ENCODE data around the gene PJVK. TPM values are rescaled to one million over a fixed set of nuclear protein-coding genes. Genes with fewer than 3 reads are reported as not detected.
"Not testable (repeated sequence)": the region's sequence is repeated elsewhere in the genome, so short reads cannot be mapped to it uniquely, and the experiment has no call there.

Gene PJVK, protein sequence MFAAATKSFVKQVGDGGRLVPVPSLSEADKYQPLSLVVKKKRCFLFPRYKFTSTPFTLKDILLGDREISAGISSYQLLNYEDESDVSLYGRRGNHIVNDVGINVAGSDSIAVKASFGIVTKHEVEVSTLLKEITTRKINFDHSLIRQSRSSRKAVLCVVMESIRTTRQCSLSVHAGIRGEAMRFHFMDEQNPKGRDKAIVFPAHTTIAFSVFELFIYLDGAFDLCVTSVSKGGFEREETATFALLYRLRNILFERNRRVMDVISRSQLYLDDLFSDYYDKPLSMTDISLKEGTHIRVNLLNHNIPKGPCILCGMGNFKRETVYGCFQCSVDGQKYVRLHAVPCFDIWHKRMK
- total RNA-seq (2012; rRNA removed), result 0.25 and 0.87 TPM in 2 replicates

GRCh38 chr2:178450774-178451525 is at the start of gene PJVK, which contains the start of gene PRKRA:
Gene PJVK (plus strand): TSS chr2:178451378. CDS start chr2:178453410, 2,032 bp downstream.
Gene PRKRA (minus strand): TSS chr2:178451175. CDS start chr2:178451030, 145 bp downstream.
- H3K4me3 ChIP-seq (ENCODE audit: low read length), result peak within 1 kb of the TSS; percentile 97
- H3K9ac ChIP-seq (ENCODE audit: low read depth, low read length), result peak within 1 kb of the TSS; percentile 95
- no peaks in the 10 kb centered on the region for H3K27me3 ChIP-seq (ENCODE audit: control insufficient read depth, insufficient read depth, low read length)
- H3K9me3 ChIP-seq (replicated peaks; ENCODE audit: low read length), result no peaks in the 10 kb centered on the region
- peaks cover 25% of the 10 kb centered on the region for H3K36me3 ChIP-seq (ENCODE audit: insufficient read depth, low read length)
- H3K4me2 ChIP-seq (ENCODE audit: low read length), result peak within 1 kb of the TSS; percentile 87
- peaks cover 18% of the 10 kb centered on the region for H3K4me1 ChIP-seq (ENCODE audit: control insufficient read depth, insufficient read depth, low read length)

GRCh38 chr2:178401994-178402437 is 49.2 kb upstream of the PJVK start:
- no peak overlapping the region for H3K4me3 ChIP-seq (ENCODE audit: low read length)
- H3K9me3 ChIP-seq (replicated peaks; ENCODE audit: low read length), result no peaks in the 10 kb centered on the region
- no peaks in the 10 kb centered on the region for H3K27me3 ChIP-seq (ENCODE audit: control insufficient read depth, insufficient read depth, low read length)
- peaks cover 18% of the 10 kb centered on the region for H3K4me1 ChIP-seq (ENCODE audit: control insufficient read depth, insufficient read depth, low read length)
- no peak overlapping the region for H3K9ac ChIP-seq (ENCODE audit: low read depth, low read length)
- no peaks in the 10 kb centered on the region for H3K36me3 ChIP-seq (ENCODE audit: insufficient read depth, low read length)
- H3K4me2 ChIP-seq (ENCODE audit: low read length), result no peak overlapping the region

DNA sequence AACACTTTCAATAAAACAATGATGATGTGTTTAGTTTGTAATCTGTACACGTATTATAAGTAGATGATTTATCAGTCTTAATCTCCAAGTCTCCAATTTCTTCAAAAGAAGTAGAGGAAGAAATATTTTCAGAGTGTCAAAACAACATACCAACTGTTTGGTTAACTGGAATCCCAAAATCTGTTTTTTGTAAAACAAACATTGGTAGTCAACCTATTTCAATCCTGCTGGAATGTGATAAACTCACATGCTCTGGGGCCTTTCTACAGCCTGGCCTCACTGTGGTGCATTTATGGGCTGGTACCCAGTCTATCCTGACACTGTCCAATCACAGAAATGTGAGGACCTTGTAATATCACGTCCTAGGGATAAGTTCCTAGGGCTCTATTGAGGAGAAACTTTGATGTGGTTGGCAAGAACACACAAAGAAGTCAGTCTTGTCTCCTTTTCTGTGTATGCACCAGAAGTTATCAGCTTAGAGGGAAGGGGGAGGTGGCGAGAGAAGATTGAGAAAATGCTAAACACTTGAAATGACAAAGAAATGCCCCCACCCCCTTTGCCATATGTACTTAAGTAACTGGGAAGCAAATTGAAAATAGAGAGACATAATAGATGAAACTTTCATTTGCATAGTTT is 47.4 kb upstream of the PJVK start:
- Histone ChIP-seq H3K4me3 (ENCODE audit: low read length) (peak overlapping the region; percentile 8), H3K9ac (ENCODE audit: low read depth, low read length) (peak overlapping the region; percentile 44), H3K4me1 (ENCODE audit: control insufficient read depth, insufficient read depth, low read length) (peaks cover 18% of the 10 kb centered on the region), H3K9me3 (replicated peaks; ENCODE audit: low read length) (no peaks in the 10 kb centered on the region), H3K27me3 (ENCODE audit: control insufficient read depth, insufficient read depth, low read length) (no peaks in the 10 kb centered on the region), H3K4me2 (ENCODE audit: low read length) (peak overlapping the region; percentile 65), H3K36me3 (ENCODE audit: insufficient read depth, low read length) (no peaks in the 10 kb centered on the region)

DNA sequence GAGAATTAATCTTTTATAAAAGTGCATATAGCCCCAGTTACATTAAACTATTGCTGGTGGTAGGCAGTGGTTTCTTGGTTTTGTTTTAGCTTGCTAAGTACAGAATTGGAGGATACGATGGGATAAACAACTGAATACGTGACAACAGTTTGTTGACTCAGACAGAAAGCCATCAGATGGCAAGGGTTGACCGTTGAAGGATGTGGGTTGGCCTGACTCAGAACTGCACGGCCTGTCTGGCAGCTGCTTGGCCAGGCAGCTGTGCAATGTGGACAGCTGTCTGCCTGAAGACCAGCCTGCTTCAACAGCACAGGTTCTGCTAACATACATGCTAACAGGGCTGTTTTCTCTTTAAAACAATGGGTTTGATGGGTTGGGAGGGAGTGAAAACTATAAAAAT is 46.8 kb upstream of the PJVK start:
- Histone ChIP-seq H3K4me3 (ENCODE audit: low read length) (peak overlapping the region; percentile 8), H3K9me3 (replicated peaks; ENCODE audit: low read length) (no peaks in the 10 kb centered on the region), H3K4me2 (ENCODE audit: low read length) (peak overlapping the region; percentile 65), H3K27me3 (ENCODE audit: control insufficient read depth, insufficient read depth, low read length) (no peaks in the 10 kb centered on the region), H3K36me3 (ENCODE audit: insufficient read depth, low read length) (no peaks in the 10 kb centered on the region), H3K4me1 (ENCODE audit: control insufficient read depth, insufficient read depth, low read length) (peaks cover 18% of the 10 kb centered on the region), H3K9ac (ENCODE audit: low read depth, low read length) (peak overlapping the region; percentile 44)

GRCh38 chr2:178409261-178409660 is 41.9 kb upstream of the PJVK start:
- Histone ChIP-seq H3K4me3 (ENCODE audit: low read length) (no peak overlapping the region), H3K36me3 (ENCODE audit: insufficient read depth, low read length) (no peaks in the 10 kb centered on the region), H3K4me2 (ENCODE audit: low read length) (no peak overlapping the region), H3K4me1 (ENCODE audit: control insufficient read depth, insufficient read depth, low read length) (peaks cover 7% of the 10 kb centered on the region), H3K27me3 (ENCODE audit: control insufficient read depth, insufficient read depth, low read length) (no peaks in the 10 kb centered on the region), H3K9ac (ENCODE audit: low read depth, low read length) (no peak overlapping the region), H3K9me3 (replicated peaks; ENCODE audit: low read length) (no peaks in the 10 kb centered on the region)

DNA sequence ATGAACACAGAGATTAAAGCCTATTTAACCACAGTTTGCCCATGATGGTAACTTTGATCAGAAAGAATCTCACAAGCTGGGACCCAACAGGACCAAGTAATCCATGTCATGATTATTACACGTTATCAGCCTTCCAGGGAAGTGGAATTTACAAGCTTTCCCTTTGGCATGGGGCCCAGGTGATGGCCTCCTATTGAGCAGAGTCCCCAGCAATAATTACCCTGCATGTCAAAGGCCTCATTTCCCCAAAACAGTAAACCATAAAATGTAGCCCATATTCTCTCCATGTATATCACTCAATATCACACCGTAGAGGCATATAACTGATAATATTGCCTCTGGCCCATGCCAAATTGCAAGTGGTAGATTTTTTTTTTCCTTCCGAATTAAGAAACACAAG is 39.1 kb upstream of the PJVK start:
- Histone ChIP-seq H3K27me3 (ENCODE audit: control insufficient read depth, insufficient read depth, low read length) (no peaks in the 10 kb centered on the region), H3K4me3 (ENCODE audit: low read length) (no peak overlapping the region), H3K9ac (ENCODE audit: low read depth, low read length) (no peak overlapping the region), H3K4me1 (ENCODE audit: control insufficient read depth, insufficient read depth, low read length) (peaks cover 4% of the 10 kb centered on the region), H3K4me2 (ENCODE audit: low read length) (no peak overlapping the region), H3K36me3 (ENCODE audit: insufficient read depth, low read length) (no peaks in the 10 kb centered on the region), H3K9me3 (replicated peaks; ENCODE audit: low read length) (no peaks in the 10 kb centered on the region)

DNA sequence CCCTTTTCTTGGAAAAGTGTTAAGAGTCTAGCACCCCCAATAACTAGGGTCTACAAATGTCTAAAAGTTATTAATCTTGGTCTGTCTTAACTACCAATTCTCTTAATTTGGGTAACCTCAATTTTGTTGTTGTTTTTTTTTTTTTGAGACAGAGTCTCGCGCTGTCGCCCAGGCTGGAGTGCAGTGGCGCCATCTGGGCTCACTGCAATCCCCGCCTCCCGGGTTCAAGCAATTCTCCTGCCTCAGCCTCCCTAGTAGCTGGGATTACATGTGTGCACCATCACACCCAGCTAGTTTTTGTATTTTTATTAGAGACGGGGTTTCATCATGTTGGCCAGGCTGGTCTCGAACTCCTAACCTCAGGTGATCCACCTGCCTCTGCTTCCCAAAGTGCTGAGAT is 38.7 kb upstream of the PJVK start:
- H3K4me1 ChIP-seq (ENCODE audit: control insufficient read depth, insufficient read depth, low read length); H3K27me3 ChIP-seq (ENCODE audit: control insufficient read depth, insufficient read depth, low read length); H3K36me3 ChIP-seq (ENCODE audit: insufficient read depth, low read length); H3K9ac ChIP-seq (ENCODE audit: low read depth, low read length); H3K4me2 ChIP-seq (ENCODE audit: low read length); H3K9me3 ChIP-seq (replicated peaks; ENCODE audit: low read length); H3K4me3 ChIP-seq (ENCODE audit: low read length): not testable (repeated sequence)

GRCh38 chr2:178413472-178414265 is 37.5 kb upstream of the PJVK start:
- Histone ChIP-seq H3K9me3 (replicated peaks; ENCODE audit: low read length) (no peaks in the 10 kb centered on the region), H3K36me3 (ENCODE audit: insufficient read depth, low read length) (no peaks in the 10 kb centered on the region), H3K4me1 (ENCODE audit: control insufficient read depth, insufficient read depth, low read length) (peaks cover 7% of the 10 kb centered on the region)

GRCh38 chr2:178414266-178415247 is 36.6 kb upstream of the PJVK start:
- Histone ChIP-seq H3K9ac (ENCODE audit: low read depth, low read length) (peak overlapping the region; percentile 98), H3K4me1 (ENCODE audit: control insufficient read depth, insufficient read depth, low read length) (peaks cover 7% of the 10 kb centered on the region)

More at GRCh38 chr2:178413472-178414265, 37.5 kb upstream of the PJVK start:
- Histone ChIP-seq H3K9ac (ENCODE audit: low read depth, low read length) (peak overlapping the region; percentile 98), H3K27me3 (ENCODE audit: control insufficient read depth, insufficient read depth, low read length) (no peaks in the 10 kb centered on the region), H3K4me3 (ENCODE audit: low read length) (peak overlapping the region; percentile 82), H3K4me2 (ENCODE audit: low read length) (peak overlapping the region; percentile 88)

DNA sequence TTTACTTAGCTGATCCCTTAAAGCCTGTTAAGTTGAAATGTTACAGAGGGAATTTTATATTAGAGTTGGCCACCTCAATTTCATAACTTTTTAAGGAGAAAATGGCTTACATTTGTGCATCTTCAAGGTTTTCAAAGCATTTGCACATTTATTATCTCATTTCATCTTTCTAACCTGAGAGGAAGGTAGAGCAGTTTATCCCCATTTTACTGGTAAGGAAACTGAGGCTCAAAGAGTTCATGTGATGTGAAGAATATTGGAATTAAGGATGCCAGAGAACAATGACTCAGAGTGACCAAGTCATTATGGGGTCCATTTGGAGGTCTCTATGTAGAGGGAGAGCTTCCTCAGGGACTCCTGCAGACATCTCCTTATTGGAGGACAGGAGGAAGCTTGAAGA is 35.2 kb upstream of the PJVK start:
- H3K4me3 ChIP-seq (ENCODE audit: low read length), result no peak overlapping the region
- H3K27me3 ChIP-seq (ENCODE audit: control insufficient read depth, insufficient read depth, low read length), result no peaks in the 10 kb centered on the region
- H3K9ac ChIP-seq (ENCODE audit: low read depth, low read length), result no peak overlapping the region
- H3K4me2 ChIP-seq (ENCODE audit: low read length), result no peak overlapping the region
- H3K9me3 ChIP-seq (replicated peaks; ENCODE audit: low read length), result no peaks in the 10 kb centered on the region
- H3K36me3 ChIP-seq (ENCODE audit: insufficient read depth, low read length), result no peaks in the 10 kb centered on the region
- H3K4me1 ChIP-seq (ENCODE audit: control insufficient read depth, insufficient read depth, low read length), result peaks cover 7% of the 10 kb centered on the region

More at GRCh38 chr2:178414266-178415247, 36.6 kb upstream of the PJVK start:
- no peaks in the 10 kb centered on the region for H3K9me3 ChIP-seq (replicated peaks; ENCODE audit: low read length)
- H3K4me2 ChIP-seq (ENCODE audit: low read length), result peak overlapping the region; percentile 88
- no peaks in the 10 kb centered on the region for H3K27me3 ChIP-seq (ENCODE audit: control insufficient read depth, insufficient read depth, low read length)
- H3K4me3 ChIP-seq (ENCODE audit: low read length), result peak overlapping the region; percentile 82
- H3K36me3 ChIP-seq (ENCODE audit: insufficient read depth, low read length), result no peaks in the 10 kb centered on the region
